Measurements from ENCODE around the gene IL1A.

Gene IL1A

DNA sequence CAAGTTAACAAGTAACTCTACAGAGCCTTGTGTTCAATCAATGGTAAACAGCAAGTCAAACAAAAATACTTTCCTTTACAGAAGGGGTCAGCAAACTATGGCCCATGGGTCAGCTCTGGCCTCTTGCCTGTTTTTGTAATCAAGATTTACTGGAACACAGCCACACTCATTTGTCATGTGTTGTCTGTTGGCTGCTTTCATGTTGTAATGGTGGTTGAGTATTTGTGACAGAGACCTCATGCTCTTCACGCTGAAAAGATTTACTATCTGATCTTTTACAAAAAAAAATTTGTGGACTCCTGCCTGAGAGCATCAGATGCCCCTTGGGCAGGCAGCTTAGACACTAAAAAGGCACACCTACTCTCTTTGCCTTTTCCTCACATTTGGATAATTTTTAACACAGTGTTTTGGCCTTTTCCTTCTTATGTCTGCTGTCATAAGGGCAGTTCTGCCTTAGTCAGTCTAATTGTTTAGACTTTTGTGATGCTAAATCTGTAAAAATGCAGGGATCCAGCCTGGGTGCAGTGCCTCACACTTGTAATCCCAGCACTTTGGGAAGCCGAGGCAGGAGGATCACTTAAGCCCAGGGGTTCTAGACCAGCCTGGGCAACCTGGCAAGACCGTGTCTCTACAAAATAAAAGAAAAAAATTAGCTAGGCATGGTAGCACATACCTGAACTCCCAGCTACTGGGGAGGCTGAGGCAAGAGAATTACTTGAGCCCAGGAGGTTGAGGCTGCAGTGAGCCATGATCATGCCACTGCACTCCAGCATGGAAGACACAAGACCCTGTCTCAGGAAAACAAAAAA, 34.0 kb upstream of the IL1A start:
- H3K4me2 ChIP-seq (ENCODE audit: insufficient read depth, low read length), result no peak overlapping the region
- ATAC-seq (ENCODE audit: insufficient read depth, low read depth), result no peak

GRCh38 chr2:112817082-112817689, 32.9 kb upstream of the IL1A start:
- H3K4me2 ChIP-seq (ENCODE audit: insufficient read depth, low read length), result no peak overlapping the region
- H3K4me3 ChIP-seq (ENCODE audit: low read depth in 1 of 2, low read length in 2 of 2), result no peak overlapping the region
- peaks cover 7% of the 10 kb centered on the region for H3K27me3 ChIP-seq (ENCODE audit: insufficient read depth, low read length, poor library complexity)
- no peak for ATAC-seq (ENCODE audit: insufficient read depth, low read depth)
- H4K20me1 ChIP-seq (ENCODE audit: insufficient read depth, low read length), result no peaks in the 10 kb centered on the region
- H3K27ac ChIP-seq (ENCODE audit: low read length), result no peak overlapping the region
- no peaks in the 10 kb centered on the region for H3K4me1 ChIP-seq (ENCODE audit: insufficient read depth, low read length)
- no peaks in the 10 kb centered on the region for H3K9me3 ChIP-seq (ENCODE audit: insufficient read depth, low read length, severe bottlenecking)
- TF ChIP-seq, protein P1, sequence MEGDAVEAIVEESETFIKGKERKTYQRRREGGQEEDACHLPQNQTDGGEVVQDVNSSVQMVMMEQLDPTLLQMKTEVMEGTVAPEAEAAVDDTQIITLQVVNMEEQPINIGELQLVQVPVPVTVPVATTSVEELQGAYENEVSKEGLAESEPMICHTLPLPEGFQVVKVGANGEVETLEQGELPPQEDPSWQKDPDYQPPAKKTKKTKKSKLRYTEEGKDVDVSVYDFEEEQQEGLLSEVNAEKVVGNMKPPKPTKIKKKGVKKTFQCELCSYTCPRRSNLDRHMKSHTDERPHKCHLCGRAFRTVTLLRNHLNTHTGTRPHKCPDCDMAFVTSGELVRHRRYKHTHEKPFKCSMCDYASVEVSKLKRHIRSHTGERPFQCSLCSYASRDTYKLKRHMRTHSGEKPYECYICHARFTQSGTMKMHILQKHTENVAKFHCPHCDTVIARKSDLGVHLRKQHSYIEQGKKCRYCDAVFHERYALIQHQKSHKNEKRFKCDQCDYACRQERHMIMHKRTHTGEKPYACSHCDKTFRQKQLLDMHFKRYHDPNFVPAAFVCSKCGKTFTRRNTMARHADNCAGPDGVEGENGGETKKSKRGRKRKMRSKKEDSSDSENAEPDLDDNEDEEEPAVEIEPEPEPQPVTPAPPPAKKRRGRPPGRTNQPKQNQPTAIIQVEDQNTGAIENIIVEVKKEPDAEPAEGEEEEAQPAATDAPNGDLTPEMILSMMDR (IDR thresholded peaks at IDR 0.05; ENCODE audit: borderline replicate concordance, extremely low read depth, low read length, poor library complexity, severe bottlenecking), result no peak
- TF ChIP-seq EZH2 (IDR thresholded peaks at IDR 0.05; ENCODE audit: borderline replicate concordance, low read depth, low read length, severe bottlenecking), result no peak
- no peak overlapping the region for H2AFZ ChIP-seq (ENCODE audit: low read depth, low read length)
- H3K36me3 ChIP-seq (ENCODE audit: insufficient read depth, low read length), result no peaks in the 10 kb centered on the region
- no peak overlapping the region for H3K9ac ChIP-seq (ENCODE audit: low read depth, low read length)
- no peaks in the 10 kb centered on the region for H3K79me2 ChIP-seq (ENCODE audit: insufficient read depth, low read length)
- no peak for DNase-seq

More for the DNA sequence above, 34.0 kb upstream of the IL1A start:
- H3K4me3 ChIP-seq (ENCODE audit: low read depth in 1 of 2, low read length in 2 of 2), result no peak overlapping the region
- H3K9me3 ChIP-seq (ENCODE audit: insufficient read depth, low read length, severe bottlenecking), result no peaks in the 10 kb centered on the region
- no peak overlapping the region for H3K9ac ChIP-seq (ENCODE audit: low read depth, low read length)
- H3K4me1 ChIP-seq (ENCODE audit: insufficient read depth, low read length), result no peaks in the 10 kb centered on the region
- H4K20me1 ChIP-seq (ENCODE audit: insufficient read depth, low read length), result no peaks in the 10 kb centered on the region
- no peak for DNase-seq
- no peak overlapping the region for H2AFZ ChIP-seq (ENCODE audit: low read depth, low read length)
- peaks cover 4% of the 10 kb centered on the region for H3K27me3 ChIP-seq (ENCODE audit: insufficient read depth, low read length, poor library complexity)
- no peaks in the 10 kb centered on the region for H3K36me3 ChIP-seq (ENCODE audit: insufficient read depth, low read length)
- TF ChIP-seq EZH2 (IDR thresholded peaks at IDR 0.05; ENCODE audit: borderline replicate concordance, low read depth, low read length, severe bottlenecking), result no peak
- TF ChIP-seq, protein P1 (IDR thresholded peaks at IDR 0.05; ENCODE audit: borderline replicate concordance, extremely low read depth, low read length, poor library complexity, severe bottlenecking), result no peak
- no peaks in the 10 kb centered on the region for H3K79me2 ChIP-seq (ENCODE audit: insufficient read depth, low read length)
- no peak overlapping the region for H3K27ac ChIP-seq (ENCODE audit: low read length)

- DNase-seq (no peak), ATAC-seq (ENCODE audit: insufficient read depth, low read depth) (no peak)
- H3K9ac ChIP-seq (ENCODE audit: low read depth, low read length), result no peak overlapping the region
- H3K4me2 ChIP-seq (ENCODE audit: insufficient read depth, low read length), result no peak overlapping the region
- no peak overlapping the region for H2AFZ ChIP-seq (ENCODE audit: low read depth, low read length)
- TF ChIP-seq, protein P1 (IDR thresholded peaks at IDR 0.05; ENCODE audit: borderline replicate concordance, extremely low read depth, low read length, poor library complexity, severe bottlenecking), result no peak
- TF ChIP-seq EZH2 (IDR thresholded peaks at IDR 0.05; ENCODE audit: borderline replicate concordance, low read depth, low read length, severe bottlenecking), result no peak
- peaks cover 7% of the 10 kb centered on the region for H3K27me3 ChIP-seq (ENCODE audit: insufficient read depth, low read length, poor library complexity)
- no peak overlapping the region for H3K4me3 ChIP-seq (ENCODE audit: low read depth in 1 of 2, low read length in 2 of 2)
- no peak overlapping the region for H3K27ac ChIP-seq (ENCODE audit: low read length)
- no peaks in the 10 kb centered on the region for H3K79me2 ChIP-seq (ENCODE audit: insufficient read depth, low read length)
- no peaks in the 10 kb centered on the region for H3K36me3 ChIP-seq (ENCODE audit: insufficient read depth, low read length)
- H4K20me1 ChIP-seq (ENCODE audit: insufficient read depth, low read length), result no peaks in the 10 kb centered on the region
- no peaks in the 10 kb centered on the region for H3K9me3 ChIP-seq (ENCODE audit: insufficient read depth, low read length, severe bottlenecking)
- H3K4me1 ChIP-seq (ENCODE audit: insufficient read depth, low read length), result no peaks in the 10 kb centered on the region
Observed at GRCh38 chr2:112814278-112814677, 30.0 kb upstream of the IL1A start.

All from DND-41 (cell line).